Islet precursor cell (in vitro differentiated cells): ENCODE measurements around the gene DENND4B.

ENCODE experiments used
- DNase-seq: peaks from one replicate; pipeline ENCODE4 v3.0.0-alpha.2; 2018

DENND4B gene

GRCh38 chr1:153968972-153969371, 22.5 kb upstream of the DENND4B start:
- DNase-seq = no peak

- DNase-seq = no peak
These were observed 21.9 kb upstream of the DENND4B start for GRCh38 chr1:153968408-153968807.

- DNase-seq = no peak
These were observed 21.5 kb upstream of the DENND4B start for GRCh38 chr1:153968000-153968363.

- peak; percentile 98 for DNase-seq
These were observed 20.8 kb upstream of the DENND4B start, which contains the start of gene CREB3L4 for GRCh38 chr1:153967107-153967999. CREB3L4 (plus strand) TSS chr1:153967902; CDS start chr1:153968526, 624 bp downstream.

GRCh38 chr1:153963850-153964331, 17.4 kb upstream of the DENND4B start:
- DNase-seq = peak; percentile 97

- DNase-seq = peak; percentile 100
These were observed 16.7 kb upstream of the DENND4B start, which contains the start of gene SLC39A1 for GRCh38 chr1:153963030-153963849. SLC39A1 (minus strand) TSS chr1:153963537; CDS start chr1:153962715, 822 bp downstream.

- DNase-seq = peak; percentile 83
These were observed 15.8 kb upstream of the DENND4B start for GRCh38 chr1:153962088-153963029.

- DNase-seq = no peak
These were observed 14.9 kb upstream of the DENND4B start for GRCh38 chr1:153961421-153961820.

GRCh38 chr1:153960206-153960605, 13.7 kb upstream of the DENND4B start:
- DNase-seq = no peak

GRCh38 chr1:153959454-153959853, 12.9 kb upstream of the DENND4B start:
- no peak for DNase-seq

GRCh38 chr1:153958961-153959260, 12.4 kb upstream of the DENND4B start:
- DNase-seq = no peak

- peak; percentile 100 for DNase-seq
These were observed 11.8 kb upstream of the DENND4B start, which contains the start of gene CRTC2 for GRCh38 chr1:153958111-153958960. CRTC2 (minus strand) TSS chr1:153958612; CDS start chr1:153958497, 115 bp downstream.

- DNase-seq = no peak
These were observed 11.2 kb upstream of the DENND4B start for GRCh38 chr1:153957744-153958110.

- DNase-seq = no peak
These were observed 10.6 kb upstream of the DENND4B start for GRCh38 chr1:153956997-153957715.

GRCh38 chr1:153954826-153955225, 8.3 kb upstream of the DENND4B start:
- no peak for DNase-seq

- DNase-seq = no peak
These were observed 7.4 kb upstream of the DENND4B start for GRCh38 chr1:153953859-153954365.

GRCh38 chr1:153951801-153952200, 5.3 kb upstream of the DENND4B start:
- no peak for DNase-seq

- no peak for DNase-seq
These were observed 4.7 kb upstream of the DENND4B start for GRCh38 chr1:153951183-153951582.

- DNase-seq = peak; percentile 73
These were observed 510 bp downstream of the DENND4B start for GRCh38 chr1:153945795-153946621.
